ENCODE data around the gene PLEKHA3. TPM values are rescaled to one million over a fixed set of nuclear protein-coding genes. Genes with fewer than 3 reads are reported as not detected.

The PLEKHA3 gene
- total RNA-seq, 1 experiment from 2014 or later: 50.3 TPM

DNA sequence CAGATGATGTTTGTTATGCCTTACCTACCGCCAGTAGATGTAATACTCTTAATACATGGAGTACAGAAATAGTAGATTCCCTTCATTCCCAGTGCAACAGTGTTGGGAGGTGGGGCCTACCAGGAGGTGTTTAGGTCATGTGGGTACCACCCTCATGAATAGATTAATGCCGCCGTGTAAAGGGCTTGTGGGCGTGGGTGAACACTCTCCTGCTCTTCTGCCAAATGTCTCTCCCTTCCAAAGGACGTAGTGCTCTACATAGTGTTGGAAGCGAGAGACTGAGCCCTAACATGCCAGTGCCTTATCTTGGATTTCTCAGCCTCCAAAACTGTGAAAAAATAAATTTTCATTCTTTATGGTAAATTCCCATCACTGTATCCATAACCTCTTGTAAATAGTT, 30.1 kb downstream of the PLEKHA3 start:
- no TSS peak for BruUV-seq (replicated peaks)

DNA sequence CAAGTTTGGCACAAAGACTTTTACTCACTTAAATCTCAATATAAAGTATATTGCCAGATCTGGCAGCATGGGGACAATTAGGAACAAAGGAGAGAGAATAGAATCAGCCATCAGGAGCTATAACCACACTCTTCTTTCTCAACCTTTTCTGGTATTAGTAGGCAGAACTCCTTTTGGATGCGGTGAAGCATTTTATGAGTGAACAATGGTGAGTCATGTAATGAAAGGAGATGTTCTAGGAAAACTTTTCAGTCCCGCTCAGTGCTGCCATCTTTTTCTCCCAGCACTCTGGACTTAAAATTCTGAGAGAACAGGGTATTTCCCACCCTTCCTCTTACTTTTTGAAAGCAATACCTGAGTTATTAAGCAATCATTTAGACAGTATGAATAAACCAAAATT, 32.2 kb downstream of the PLEKHA3 start:
- ChIA-PET CTCF (interaction anchor here (0.6 kb wide), 2 partner anchors 18 to 356 kb away, joined by 3 read pairs; no protein-coding TSS in a partner anchor), POLR2A (ENCODE audit: unreplicated experiment) (interaction anchor here (0.6 kb wide), 1 partner anchor 755 kb away, joined by 7 read pairs; no protein-coding TSS in a partner anchor)
- H3K27me3 ChIP-seq (ENCODE audit: insufficient read depth, low read depth): no peaks in the 10 kb centered on the region
- peaks cover 21% of the 10 kb centered on the region for H3K36me3 ChIP-seq (ENCODE audit: low read depth)
- no peak overlapping the region for H3K4me3 ChIP-seq
- TF ChIP-seq EZH2 (IDR thresholded peaks at IDR 0.05; ENCODE audit: low read depth): no peak
- TF ChIP-seq, protein P1, sequence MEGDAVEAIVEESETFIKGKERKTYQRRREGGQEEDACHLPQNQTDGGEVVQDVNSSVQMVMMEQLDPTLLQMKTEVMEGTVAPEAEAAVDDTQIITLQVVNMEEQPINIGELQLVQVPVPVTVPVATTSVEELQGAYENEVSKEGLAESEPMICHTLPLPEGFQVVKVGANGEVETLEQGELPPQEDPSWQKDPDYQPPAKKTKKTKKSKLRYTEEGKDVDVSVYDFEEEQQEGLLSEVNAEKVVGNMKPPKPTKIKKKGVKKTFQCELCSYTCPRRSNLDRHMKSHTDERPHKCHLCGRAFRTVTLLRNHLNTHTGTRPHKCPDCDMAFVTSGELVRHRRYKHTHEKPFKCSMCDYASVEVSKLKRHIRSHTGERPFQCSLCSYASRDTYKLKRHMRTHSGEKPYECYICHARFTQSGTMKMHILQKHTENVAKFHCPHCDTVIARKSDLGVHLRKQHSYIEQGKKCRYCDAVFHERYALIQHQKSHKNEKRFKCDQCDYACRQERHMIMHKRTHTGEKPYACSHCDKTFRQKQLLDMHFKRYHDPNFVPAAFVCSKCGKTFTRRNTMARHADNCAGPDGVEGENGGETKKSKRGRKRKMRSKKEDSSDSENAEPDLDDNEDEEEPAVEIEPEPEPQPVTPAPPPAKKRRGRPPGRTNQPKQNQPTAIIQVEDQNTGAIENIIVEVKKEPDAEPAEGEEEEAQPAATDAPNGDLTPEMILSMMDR (conservative IDR thresholded peaks at IDR 0.05): no peak
- DNase-seq: no peak
- H3K9me3 ChIP-seq (ENCODE audit: insufficient read depth, low read depth): no peaks in the 10 kb centered on the region; the same call in 1 of the 2 replicates
- H3F3A ChIP-seq (ENCODE audit: insufficient read depth, low read depth): peaks cover 18% of the 10 kb centered on the region
- no peak overlapping the region for H3K27ac ChIP-seq
- H2AFZ ChIP-seq: no peak overlapping the region
- TSS peak; percentile 2 for BruUV-seq (replicated peaks)
- no peak overlapping the region for H3K4me2 ChIP-seq
- intact Hi-C loops (cut with micrococcal nuclease; ENCODE audit: unreplicated experiment): no loop called here
- no peaks in the 10 kb centered on the region for H4K20me1 ChIP-seq (ENCODE audit: insufficient read depth)
- H3K79me2 ChIP-seq (ENCODE audit: low read depth): no peaks in the 10 kb centered on the region
- peaks cover 26% of the 10 kb centered on the region for H3K4me1 ChIP-seq (replicated peaks; ENCODE audit: insufficient read depth)
- no peaks in the 10 kb centered on the region for H3K9me2 ChIP-seq (ENCODE audit: insufficient read depth)

More for the DNA sequence above, 30.1 kb downstream of the PLEKHA3 start:
- H3K4me3 ChIP-seq: no peak overlapping the region
- no peaks in the 10 kb centered on the region for H3K79me2 ChIP-seq (ENCODE audit: low read depth)
- TF ChIP-seq, protein P1 (conservative IDR thresholded peaks at IDR 0.05): no peak
- TF ChIP-seq EZH2 (IDR thresholded peaks at IDR 0.05; ENCODE audit: low read depth): no peak
- H3K9me2 ChIP-seq (ENCODE audit: insufficient read depth): no peaks in the 10 kb centered on the region
- no peak overlapping the region for H3K4me2 ChIP-seq
- H2AFZ ChIP-seq: no peak overlapping the region
- H3F3A ChIP-seq (ENCODE audit: insufficient read depth, low read depth): peaks cover 18% of the 10 kb centered on the region; the same call in 1 of the 2 replicates
- no peak for DNase-seq
- H4K20me1 ChIP-seq (ENCODE audit: insufficient read depth): no peaks in the 10 kb centered on the region
- POLR2A ChIA-PET (ENCODE audit: unreplicated experiment): no interaction called here
- H3K27me3 ChIP-seq (ENCODE audit: insufficient read depth, low read depth): no peaks in the 10 kb centered on the region
- H3K36me3 ChIP-seq (ENCODE audit: low read depth): peaks cover 17% of the 10 kb centered on the region
- intact Hi-C loops (cut with micrococcal nuclease; ENCODE audit: unreplicated experiment): no loop called here
- CTCF ChIA-PET: no interaction called here
- no peak overlapping the region for H3K27ac ChIP-seq
- peaks cover 23% of the 10 kb centered on the region for H3K4me1 ChIP-seq (replicated peaks; ENCODE audit: insufficient read depth)
- H3K9me3 ChIP-seq (ENCODE audit: insufficient read depth, low read depth): no peaks in the 10 kb centered on the region; the same call in 1 of the 2 replicates

DNA sequence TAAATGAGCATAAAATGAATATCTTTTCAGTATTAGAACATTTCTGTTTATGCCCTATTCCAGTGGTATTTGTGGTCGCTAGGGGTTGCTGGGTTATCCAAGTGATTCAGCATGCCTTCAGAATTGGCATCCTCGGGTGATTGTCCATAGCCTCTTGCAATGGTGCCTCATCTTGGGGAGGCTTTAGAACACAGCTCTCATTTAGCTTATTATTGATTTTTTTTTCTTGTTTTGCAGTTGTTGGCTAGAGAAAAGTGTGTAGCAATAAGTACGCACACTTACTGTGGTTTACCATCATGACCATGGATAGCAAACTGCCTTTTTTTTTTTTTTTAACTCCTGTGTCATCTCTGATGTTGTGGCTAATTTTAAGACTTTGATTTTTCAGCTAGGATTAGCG, 33.6 kb downstream of the PLEKHA3 start:
- TF ChIP-seq, protein P1 (conservative IDR thresholded peaks at IDR 0.05): no peak
- TF ChIP-seq EZH2 (IDR thresholded peaks at IDR 0.05; ENCODE audit: low read depth): no peak
- H3K36me3 ChIP-seq (ENCODE audit: low read depth): peaks cover 21% of the 10 kb centered on the region
- no peak for DNase-seq
- peak overlapping the region; percentile 53; the same call in 1 of the 2 replicates for H3K27ac ChIP-seq
- no peaks in the 10 kb centered on the region for H3K9me2 ChIP-seq (ENCODE audit: insufficient read depth)
- intact Hi-C loops (cut with micrococcal nuclease; ENCODE audit: unreplicated experiment): no loop called here
- H3K4me3 ChIP-seq: no peak overlapping the region
- no peaks in the 10 kb centered on the region for H3K27me3 ChIP-seq (ENCODE audit: insufficient read depth, low read depth)
- no TSS peak for BruUV-seq (replicated peaks)
- peaks cover 26% of the 10 kb centered on the region for H3K4me1 ChIP-seq (replicated peaks; ENCODE audit: insufficient read depth)
- H3K9me3 ChIP-seq (ENCODE audit: insufficient read depth, low read depth): no peaks in the 10 kb centered on the region; the same call in 1 of the 2 replicates
- no peak overlapping the region for H2AFZ ChIP-seq
- CTCF ChIA-PET: no interaction called here
- no peaks in the 10 kb centered on the region for H4K20me1 ChIP-seq (ENCODE audit: insufficient read depth)
- H3K79me2 ChIP-seq (ENCODE audit: low read depth): no peaks in the 10 kb centered on the region
- peaks cover 18% of the 10 kb centered on the region for H3F3A ChIP-seq (ENCODE audit: insufficient read depth, low read depth)
- no peak overlapping the region for H3K4me2 ChIP-seq
- POLR2A ChIA-PET (ENCODE audit: unreplicated experiment): no interaction called here
